Stomach (tissue), 4 donors: Measurements from ENCODE around the gene DYNC1I1.

Experiments used
- EP300 ChIP-seq: sonication (generic); formaldehyde crosslinking; IDR thresholded peaks from one replicate; pipeline ENCODE4 v1.6.1; 2017; ENCODE audit warnings: antibody characterized with exemption
- POLR2A ChIP-seq, 4 donors: fragments of 450-650 bp; IDR thresholded peaks; one replicate each; pipeline ENCODE4 v1.6.1; 2016; ENCODE audit warnings: antibody characterized with exemption in 4 of 4, control low read depth in 2 of 4, mild to moderate bottlenecking in 1 of 4, moderate library complexity in 1 of 4
- POLR2AphosphoS5 ChIP-seq, 3 donors: sonication (generic); formaldehyde crosslinking; IDR thresholded peaks; one replicate each; pipeline ENCODE4 v1.6.1; 2016; ENCODE audit warnings: antibody characterized with exemption in 3 of 3
- TF ChIP-seq, protein P1 (sequence below), 7 experiments: fragments of 450-650 bp in 4 of 7; fragments of 200-600 bp in 3 of 7; sonication (generic) in 3 of 7; IDR thresholded peaks; one replicate each; pipeline ENCODE4 v1.5.1; 2016 to 2019; ENCODE audit warnings: antibody characterized with exemption in 7 of 7, control low read depth in 2 of 7, mild to moderate bottlenecking in 1 of 7

DNA sequence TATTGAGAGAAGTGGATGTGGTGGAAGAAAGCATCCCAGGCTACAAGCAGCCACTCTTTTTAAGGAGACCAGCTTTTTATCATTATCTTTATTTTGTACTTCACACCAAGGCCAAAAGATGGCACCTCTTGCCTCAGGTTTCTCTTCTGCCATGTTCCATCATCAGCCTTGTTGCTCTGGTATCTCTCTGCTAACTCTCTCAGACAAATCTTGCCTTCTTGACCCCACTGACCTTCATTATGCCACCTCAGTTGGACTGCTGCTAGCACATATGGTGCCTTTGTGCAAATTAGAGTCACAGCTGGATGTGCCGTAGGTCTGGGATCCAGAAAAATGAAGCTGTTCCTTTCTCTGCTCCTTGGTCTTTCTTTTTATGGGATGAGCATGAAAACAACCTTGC lies 47.1 kb upstream of the DYNC1I1 start:
- TF ChIP-seq, protein P1, sequence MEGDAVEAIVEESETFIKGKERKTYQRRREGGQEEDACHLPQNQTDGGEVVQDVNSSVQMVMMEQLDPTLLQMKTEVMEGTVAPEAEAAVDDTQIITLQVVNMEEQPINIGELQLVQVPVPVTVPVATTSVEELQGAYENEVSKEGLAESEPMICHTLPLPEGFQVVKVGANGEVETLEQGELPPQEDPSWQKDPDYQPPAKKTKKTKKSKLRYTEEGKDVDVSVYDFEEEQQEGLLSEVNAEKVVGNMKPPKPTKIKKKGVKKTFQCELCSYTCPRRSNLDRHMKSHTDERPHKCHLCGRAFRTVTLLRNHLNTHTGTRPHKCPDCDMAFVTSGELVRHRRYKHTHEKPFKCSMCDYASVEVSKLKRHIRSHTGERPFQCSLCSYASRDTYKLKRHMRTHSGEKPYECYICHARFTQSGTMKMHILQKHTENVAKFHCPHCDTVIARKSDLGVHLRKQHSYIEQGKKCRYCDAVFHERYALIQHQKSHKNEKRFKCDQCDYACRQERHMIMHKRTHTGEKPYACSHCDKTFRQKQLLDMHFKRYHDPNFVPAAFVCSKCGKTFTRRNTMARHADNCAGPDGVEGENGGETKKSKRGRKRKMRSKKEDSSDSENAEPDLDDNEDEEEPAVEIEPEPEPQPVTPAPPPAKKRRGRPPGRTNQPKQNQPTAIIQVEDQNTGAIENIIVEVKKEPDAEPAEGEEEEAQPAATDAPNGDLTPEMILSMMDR (IDR thresholded peaks at IDR 0.05) = no peak
- TF ChIP-seq POLR2A (IDR thresholded peaks at IDR 0.05) (no peak), POLR2AphosphoS5 (IDR thresholded peaks at IDR 0.05) (no peak), EP300 (no peak)
